ENCODE data around the gene ARHGEF12.

DNA sequence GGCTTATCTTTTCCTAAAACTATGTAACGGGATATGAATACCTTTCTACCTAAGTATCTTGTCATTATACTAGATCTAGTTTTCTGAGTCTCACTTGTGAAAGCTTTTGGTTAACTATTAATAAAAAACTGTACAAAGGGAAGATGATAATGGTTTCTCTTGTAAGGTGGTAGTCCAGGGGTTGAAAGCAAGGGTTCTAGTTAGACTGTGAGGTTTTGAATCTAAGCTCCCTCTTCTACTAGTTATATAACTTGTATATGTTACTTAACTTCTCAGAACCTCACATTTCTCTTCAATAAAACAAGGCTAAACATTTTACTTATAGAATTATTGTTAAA is 54.3 kb downstream of the ARHGEF12 start:
- no peak for TF ChIP-seq PKNOX1 (IDR thresholded peaks at IDR 0.05)
- TF ChIP-seq STAT1 (conservative IDR thresholded peaks at IDR 0.05), result no peak
- no peak for TF ChIP-seq MAX (IDR thresholded peaks at IDR 0.05; ENCODE audit: low read depth, low read length)
- TF ChIP-seq FOS (IDR thresholded peaks at IDR 0.05; ENCODE audit: borderline replicate concordance, extremely low read depth, insufficient read length), result no peak
- TF ChIP-seq USF1 (IDR thresholded peaks at IDR 0.05; ENCODE audit: borderline replicate concordance, extremely low read length, insufficient read depth, low read depth, low read length), result no peak
